ENCODE results near the gene KNSTRN.

DNA sequence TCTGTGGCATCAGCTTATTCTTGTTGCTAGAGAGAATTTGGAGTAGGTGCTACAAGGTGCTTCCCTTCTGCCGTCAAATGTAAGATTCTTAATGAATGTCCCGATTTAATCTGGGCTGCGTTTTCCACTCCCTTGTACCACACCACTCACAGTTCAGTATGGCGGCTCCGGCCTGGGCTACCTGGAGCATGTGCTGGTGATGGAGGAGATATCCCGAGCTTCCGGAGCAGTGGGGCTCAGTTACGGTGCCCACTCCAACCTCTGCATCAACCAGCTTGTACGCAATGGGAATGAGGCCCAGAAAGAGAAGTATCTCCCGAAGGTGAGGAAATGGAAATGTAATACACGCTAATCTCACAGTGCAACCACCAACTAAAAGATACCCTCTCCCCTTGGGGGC is 28.0 kb downstream of the KNSTRN start:
- no peak for TF ChIP-seq ZC3H11A (IDR thresholded peaks at IDR 0.05)
- no peak for TF ChIP-seq POLR2A (IDR thresholded peaks at IDR 0.05; ENCODE audit: low read length)
- TF ChIP-seq ZNF302 (CRISPR knock-in tag; IDR thresholded peaks at IDR 0.05) = no peak

Measured in A549 (cell line).